IMR-90 (cell line): ENCODE measurements around the gene CRACR2B. TPM values are rescaled to one million over a fixed set of nuclear protein-coding genes. Genes with fewer than 3 reads are reported as not detected.

ENCODE experiments used
- ATAC-seq: fragments of 200-7000 bp; cut with Tn5 transposase; 2 replicates; pipeline ENCODE4 v1.9.1; 2020; ENCODE audit warnings: low read depth, mild to moderate bottlenecking, moderate library complexity
- BruUV-seq: library from RNA; stranded (reverse); fragments of 400-500 nt; replicated peaks from 2 replicates; lab custom pipeline; 2021; lab: Mats Ljungman, UMichigan
- CTCF ChIA-PET: fragments of 300-600 bp; formaldehyde crosslinking; extraction: SDS; loops from one replicate; lab custom pipeline; 2021; ENCODE audit warnings: antibody characterized with exemption; lab: Yijun Ruan, JAX
- POLR2A ChIA-PET: fragments of 300-600 bp; sonication (Branson Sonifier 250); formaldehyde crosslinking; loops from one replicate; lab custom pipeline; 2022; ENCODE audit warnings: antibody characterized with exemption; ENCODE audit not compliant: unreplicated experiment; lab: Charles Lee
- DNase-seq: peaks from one replicate; pipeline ENCODE4 v3.0.0; 2013
- H2AFZ ChIP-seq: replicated peaks from 2 replicates; pipeline ENCODE3; 2013; ENCODE audit warnings: low read length, mild to moderate bottlenecking; ENCODE audit not compliant: poor library complexity
- H2AK5ac ChIP-seq: 2 replicates; pipeline ENCODE4 v1.6.1; 2013; ENCODE audit warnings: low read depth, low read length, inconsistent platforms
- H2AK9ac ChIP-seq: replicated peaks from 2 replicates; pipeline ENCODE3; 2013; ENCODE audit warnings: mild to moderate bottlenecking, low read depth, low read length, moderate library complexity; ENCODE audit not compliant: poor library complexity
- H2BK120ac ChIP-seq: 2 replicates; pipeline ENCODE4 v1.6.1; 2013; ENCODE audit warnings: low read depth, low read length, inconsistent platforms
- H2BK15ac ChIP-seq: 3 replicates; pipeline ENCODE4 v1.6.1; 2013; ENCODE audit warnings: low read depth, low read length, inconsistent platforms
- H2BK20ac ChIP-seq: 2 replicates; pipeline ENCODE4 v1.6.1; 2013; ENCODE audit warnings: low read depth, mild to moderate bottlenecking, inconsistent platforms, low read length, moderate library complexity
- H2BK5ac ChIP-seq: 2 replicates; pipeline ENCODE4 v1.6.1; 2013; ENCODE audit warnings: mild to moderate bottlenecking, low read depth, low read length, inconsistent platforms; ENCODE audit not compliant: poor library complexity, severe bottlenecking
- H3K14ac ChIP-seq: replicated peaks from 2 replicates; pipeline ENCODE4 v1.6.1; 2013; ENCODE audit warnings: low read depth, low read length, inconsistent platforms
- H3K18ac ChIP-seq: 2 replicates; pipeline ENCODE4 v1.6.1; 2013; ENCODE audit warnings: low read depth, low read length, control low read depth
- H3K23ac ChIP-seq: 2 replicates; pipeline ENCODE4 v1.6.1; 2013; ENCODE audit warnings: low read depth, low read length, inconsistent platforms
- H3K27ac ChIP-seq: 2 replicates; pipeline ENCODE4 v1.5.1; 2013; ENCODE audit warnings: mild to moderate bottlenecking, control low read depth, low read length; ENCODE audit not compliant: insufficient read depth
- H3K27me3 ChIP-seq: 2 replicates; pipeline ENCODE4 v1.6.1; 2013; ENCODE audit warnings: low read length; ENCODE audit not compliant: control insufficient read depth, insufficient read depth
- H3K36me3 ChIP-seq: 2 replicates; pipeline ENCODE4 v1.6.1; 2013; ENCODE audit warnings: low read length, mixed read lengths; ENCODE audit not compliant: control insufficient read depth, insufficient read depth
- H3K4ac ChIP-seq: 2 replicates; pipeline ENCODE4 v1.6.1; 2013; ENCODE audit warnings: low read depth, low read length, inconsistent platforms
- H3K4me1 ChIP-seq: 2 replicates; pipeline ENCODE4 v1.6.1; 2013; ENCODE audit warnings: low read length, mixed read lengths; ENCODE audit not compliant: control insufficient read depth, insufficient read depth
- H3K4me2 ChIP-seq: 2 replicates; pipeline ENCODE4 v1.6.1; 2013; ENCODE audit warnings: low read depth, mild to moderate bottlenecking, control low read depth, low read length, moderate library complexity
- H3K4me3 ChIP-seq: 2 replicates; pipeline ENCODE4 v1.5.1; 2013; ENCODE audit warnings: low read depth, mild to moderate bottlenecking, control low read depth, low read length, moderate library complexity; ENCODE audit not compliant: insufficient read depth
- H3K56ac ChIP-seq: 2 replicates; pipeline ENCODE4 v1.6.1; 2013; ENCODE audit warnings: low read length, inconsistent platforms; ENCODE audit not compliant: insufficient read depth; ENCODE audit errors: extremely low read depth
- H3K79me1 ChIP-seq, 2 experiments: 2 replicates each; pipeline ENCODE4 v1.6.1; 2013; ENCODE audit warnings: low read length in 2 of 2, inconsistent platforms in 1 of 2, low read depth in 1 of 2
- H3K9ac ChIP-seq: 2 replicates; pipeline ENCODE4 v1.6.1; 2013; ENCODE audit warnings: low read depth, low read length, control low read depth
- H3K9me1 ChIP-seq: 2 replicates; pipeline ENCODE4 v1.6.1; 2013; ENCODE audit warnings: low read length, inconsistent platforms; ENCODE audit not compliant: insufficient read depth
- H3K9me3 ChIP-seq: 2 replicates; pipeline ENCODE4 v1.6.1; 2013; ENCODE audit warnings: low read length; ENCODE audit not compliant: control insufficient read depth, insufficient read depth
- H4K20me1 ChIP-seq: 2 replicates; pipeline ENCODE4 v1.6.1; 2013; ENCODE audit warnings: low read length, inconsistent platforms; ENCODE audit not compliant: insufficient read depth
- H4K5ac ChIP-seq: 2 replicates; pipeline ENCODE4 v1.6.1; 2013; ENCODE audit warnings: mild to moderate bottlenecking, low read depth, low read length, control low read depth
- H4K8ac ChIP-seq, 2 experiments: 2 replicates each; pipeline ENCODE4 v1.6.1; 2013; ENCODE audit warnings: low read depth in 2 of 2, low read length in 2 of 2, control low read depth in 1 of 2, inconsistent platforms in 1 of 2
- H4K91ac ChIP-seq: 2 replicates; pipeline ENCODE4 v1.6.1; 2013; ENCODE audit warnings: low read depth, low read length, inconsistent platforms; ENCODE audit not compliant: insufficient read depth
- FOS ChIP-seq: fragments of 150-350 bp; IDR thresholded peaks from 2 replicates; pipeline ENCODE4 v1.6.1; 2016; ENCODE audit warnings: low read depth, low read length
- MAFK ChIP-seq: IDR thresholded peaks from 2 replicates; pipeline ENCODE4 v1.6.1; 2012; ENCODE audit warnings: low read depth, low read length, improper control_type of control experiment
- NFE2L2 ChIP-seq: fragments of 150-350 bp; IDR thresholded peaks from 2 replicates; pipeline ENCODE4 v1.6.1; 2016; ENCODE audit warnings: low read depth, mild to moderate bottlenecking, low read length
- POLR2A ChIP-seq: IDR thresholded peaks from 2 replicates; pipeline ENCODE4 v1.6.1; 2012; ENCODE audit warnings: mild to moderate bottlenecking, low read depth, low read length
- RAD21 ChIP-seq: IDR thresholded peaks from 2 replicates; pipeline ENCODE4 v1.6.1; 2012; ENCODE audit warnings: low read length, improper control_type of control experiment
- RCOR1 ChIP-seq: IDR thresholded peaks from 2 replicates; pipeline ENCODE4 v1.6.1; 2012; ENCODE audit warnings: mild to moderate bottlenecking, low read length, improper control_type of control experiment; ENCODE audit not compliant: insufficient replicate concordance
- USF2 ChIP-seq: fragments of 150-350 bp; IDR thresholded peaks from 2 replicates; pipeline ENCODE4 v1.6.1; 2017; ENCODE audit warnings: mild to moderate bottlenecking, antibody characterized with exemption, low read length, low read depth
- WGBS, 2 experiments: methylation state at CpG; one replicate each; pipeline versions ENCODE4 v1.1.5 to v1.1.7; 2013; ENCODE audit warnings: missing lambda C conversion rate in 2 of 2; ENCODE audit not compliant: insufficient read length in 1 of 2; ENCODE audit errors: extremely low coverage in 2 of 2; 5-methylcytosine and 5-hydroxymethylcytosine counted together
- dilution Hi-C: fragments of 300-500 bp; cut with HindIII; formaldehyde crosslinking; loops from one replicate; pipeline ENCODE4 v1.14.3; 2018; ENCODE audit warnings: low sequenced_read_pairs; ENCODE audit not compliant: unreplicated experiment
- in situ Hi-C: fragments of 300-500 bp; cut with MboI; formaldehyde crosslinking; loops from 3 replicates; pipeline ENCODE4 v1.14.3; 2019; ENCODE audit warnings: low sequenced_read_pairs, inconsistent platforms, mixed read lengths
- intact Hi-C: fragments of 100-400 bp; cut with micrococcal nuclease; formaldehyde crosslinking; loops from 2 replicates; pipeline ENCODE4 v1.10.0; 2022
- polyA plus RNA-seq, 3 experiments: library from polyadenylated mRNA; depleted of rRNA; stranded (reverse); fragments of >200 nt; gene quantifications; 2 replicates each; pipeline ENCODE4 v1.2.3, GENCODE V29; 2012; ENCODE audit warnings: low replicate concordance in 1 of 3
- total RNA-seq: library from RNA; depleted of rRNA; stranded (reverse); fragments of >200 nt; gene quantifications from 2 replicates; pipeline ENCODE4 v1.2.3, GENCODE V29; 2012
- TF ChIP-seq, protein P1 (sequence below): fragments of 150-350 bp; IDR thresholded peaks from 2 replicates; pipeline ENCODE4 v1.6.1; 2016; ENCODE audit warnings: low read depth, mild to moderate bottlenecking, low read length, moderate library complexity, borderline replicate concordance

CRACR2B gene
- total and polyA plus RNA-seq, 2 of the 4 experiments (the other 2 are of a cell fraction): 0.54 to 2.5 TPM

GRCh38 chr11:859394-860131 is 31.8 kb downstream of the CRACR2B start:
- H4K91ac ChIP-seq: 0 out of 2 replicates have a peak overlapping the region, but pooled peaks have one; percentile 2
- H3K4me3 ChIP-seq: peak overlapping the region; percentile 9; the same call in 1 of the 2 replicates
- H2BK20ac ChIP-seq: no peak overlapping the region
- peak; percentile 87 for ATAC-seq
- H4K20me1 ChIP-seq: peaks cover 68% of the 10 kb centered on the region
- H3K14ac ChIP-seq: no peak overlapping the region
- no peaks in the 10 kb centered on the region for H3K9me3 ChIP-seq
- H2BK15ac ChIP-seq: no peak overlapping the region
- H3K4me2 ChIP-seq: peak overlapping the region; percentile 47; the same call in 1 of the 2 replicates
- ChIA-PET CTCF (no interaction called here), POLR2A (interaction anchor here (0.6 to 1.3 kb wide), 2 partner anchors 15 to 724 kb away, joined by 3 to 12 read pairs; no protein-coding TSS in a partner anchor)
- H3K27ac ChIP-seq: 0 out of 2 replicates have a peak overlapping the region, but pooled peaks have one; percentile 1
- H2BK120ac ChIP-seq: no peak overlapping the region
- peak overlapping the region; percentile 83 for H2AFZ ChIP-seq
- in situ Hi-C loops: no loop called here
- H2AK5ac ChIP-seq: peak overlapping the region; percentile 80
- peaks cover 24 to 83% of the 10 kb centered on the region in 2 experiments for H3K79me1 ChIP-seq
- H3K4ac ChIP-seq: peak overlapping the region; percentile 66; the same call in 1 of the 2 replicates
- no peak for TF ChIP-seq MAFK
- TF ChIP-seq RAD21: no peak
- no peak for TF ChIP-seq FOS
- no peak for TF ChIP-seq RCOR1
- TF ChIP-seq, protein P1, sequence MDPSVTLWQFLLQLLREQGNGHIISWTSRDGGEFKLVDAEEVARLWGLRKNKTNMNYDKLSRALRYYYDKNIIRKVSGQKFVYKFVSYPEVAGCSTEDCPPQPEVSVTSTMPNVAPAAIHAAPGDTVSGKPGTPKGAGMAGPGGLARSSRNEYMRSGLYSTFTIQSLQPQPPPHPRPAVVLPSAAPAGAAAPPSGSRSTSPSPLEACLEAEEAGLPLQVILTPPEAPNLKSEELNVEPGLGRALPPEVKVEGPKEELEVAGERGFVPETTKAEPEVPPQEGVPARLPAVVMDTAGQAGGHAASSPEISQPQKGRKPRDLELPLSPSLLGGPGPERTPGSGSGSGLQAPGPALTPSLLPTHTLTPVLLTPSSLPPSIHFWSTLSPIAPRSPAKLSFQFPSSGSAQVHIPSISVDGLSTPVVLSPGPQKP: no peak
- TF ChIP-seq POLR2A: no peak
- TF ChIP-seq USF2: peak; percentile 97
- TF ChIP-seq NFE2L2: no peak
- H3K23ac ChIP-seq: no peak overlapping the region
- no peak overlapping the region for H3K18ac ChIP-seq
- H3K36me3 ChIP-seq: peaks cover 30% of the 10 kb centered on the region
- H2AK9ac ChIP-seq: peak overlapping the region; percentile 53
- BruUV-seq: no TSS peak
- H3K27me3 ChIP-seq: no peaks in the 10 kb centered on the region
- dilution Hi-C loops: no loop called here
- H3K56ac ChIP-seq: no peak overlapping the region
- peaks cover 12% of the 10 kb centered on the region for H3K4me1 ChIP-seq
- intact Hi-C loops: no loop called here
- DNase-seq: peak; percentile 85
- no peak overlapping the region for H2BK5ac ChIP-seq
- H4K5ac ChIP-seq: no peak overlapping the region
- peaks cover 3% of the 10 kb centered on the region; the same call in 1 of the 2 replicates for H3K9me1 ChIP-seq
- H3K9ac ChIP-seq: no peak overlapping the region
- H4K8ac ChIP-seq: peak overlapping the region in 1 of 2 experiments; percentile 63; a peak in 1 of 4 replicates
- WGBS, 2 experiments: 35% methylated on average over 16 of the region's 31 CpGs; no CpG with 5 or more reads in 1 of the 2 experiments
